GM21360 (cell line): ENCODE results near the gene STK25.
"Not testable (repeated sequence)": the region's sequence is repeated elsewhere in the genome, so short reads cannot be mapped to it uniquely, and the experiment has no call there.

Source experiments
- ATAC-seq: cut with Tn5 transposase; IDR thresholded peaks from one replicate; pipeline ENCODE4 v1.9.1; 2021; ENCODE audit warnings: mild to moderate bottlenecking, moderate library complexity; ENCODE audit not compliant: unreplicated experiment

The STK25 gene

GRCh38 chr2:241469746-241470145 lies 38.6 kb downstream of the STK25 start:
- ATAC-seq, result no peak

DNA sequence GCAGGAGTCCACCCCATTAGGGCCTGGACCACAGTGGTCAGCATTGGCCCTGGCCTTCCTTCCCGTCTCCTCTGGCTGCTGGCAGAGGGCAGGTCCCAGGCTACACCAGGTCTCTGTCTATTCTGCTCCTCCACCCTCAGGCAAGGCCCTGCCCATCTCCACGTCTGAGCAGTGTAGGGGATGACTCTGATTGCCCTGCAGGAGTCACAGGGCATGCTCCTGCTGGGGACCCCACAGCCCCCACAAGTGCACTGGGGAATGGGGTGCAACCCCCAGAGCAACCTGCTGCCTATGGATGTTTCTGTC lies 40.0 kb downstream of the STK25 start:
- no peak for ATAC-seq

DNA sequence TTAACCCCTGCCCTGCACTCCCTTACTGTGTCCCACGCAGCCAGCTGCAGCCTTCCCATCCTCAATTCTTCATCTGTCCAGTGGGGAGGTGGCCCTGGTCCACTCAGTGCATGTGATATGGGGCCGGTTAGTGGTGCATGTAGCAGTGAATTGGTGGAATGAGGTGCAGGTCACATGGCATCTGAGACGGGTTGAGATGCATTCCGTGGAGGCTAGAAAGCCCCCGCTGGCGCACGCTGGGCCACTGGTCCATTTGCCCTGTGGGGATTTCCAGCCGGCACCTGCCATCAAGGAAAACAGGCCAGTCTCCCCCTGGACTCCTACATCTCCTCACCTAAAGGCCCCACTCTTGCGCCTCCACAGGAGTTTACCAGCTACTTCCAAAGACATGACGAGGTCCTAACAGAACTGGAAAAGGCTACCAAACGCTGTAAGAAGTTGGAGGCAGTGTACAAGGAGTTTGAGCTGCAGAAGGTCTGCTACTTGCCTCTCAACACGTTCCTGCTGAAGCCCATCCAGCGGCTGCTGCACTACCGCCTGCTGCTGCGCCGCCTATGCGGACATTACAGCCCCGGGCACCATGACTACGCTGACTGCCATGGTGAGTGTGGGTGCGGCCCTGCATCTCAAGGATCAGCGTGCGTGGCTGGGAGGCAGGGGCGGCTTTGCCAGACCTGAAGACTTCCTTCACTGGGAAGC lies 40.5 kb downstream of the STK25 start:
- ATAC-seq, result no peak

- ATAC-seq, result no peak
Observed at GRCh38 chr2:241466230-241466629, 42.2 kb downstream of the STK25 start.

DNA sequence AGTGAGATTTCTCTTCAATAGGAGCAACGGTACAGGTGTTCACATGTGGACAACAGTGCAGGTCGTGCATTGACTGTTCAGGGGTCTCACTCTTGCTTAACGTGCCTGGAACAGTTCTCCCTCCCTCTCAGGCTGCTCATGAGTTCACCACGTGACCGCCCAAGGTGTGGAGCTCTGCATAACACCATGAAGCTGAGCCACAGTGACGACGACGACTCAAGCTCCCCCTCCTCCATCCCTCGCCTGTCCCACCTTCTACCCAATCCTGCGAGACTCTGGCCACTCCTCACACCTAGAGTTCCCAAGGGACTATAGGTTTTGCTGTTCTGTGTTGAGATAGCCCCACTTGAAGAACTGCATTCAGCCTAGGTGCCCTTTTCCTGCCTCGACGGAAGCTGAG lies 42.8 kb downstream of the STK25 start:
- ATAC-seq, result no peak

DNA sequence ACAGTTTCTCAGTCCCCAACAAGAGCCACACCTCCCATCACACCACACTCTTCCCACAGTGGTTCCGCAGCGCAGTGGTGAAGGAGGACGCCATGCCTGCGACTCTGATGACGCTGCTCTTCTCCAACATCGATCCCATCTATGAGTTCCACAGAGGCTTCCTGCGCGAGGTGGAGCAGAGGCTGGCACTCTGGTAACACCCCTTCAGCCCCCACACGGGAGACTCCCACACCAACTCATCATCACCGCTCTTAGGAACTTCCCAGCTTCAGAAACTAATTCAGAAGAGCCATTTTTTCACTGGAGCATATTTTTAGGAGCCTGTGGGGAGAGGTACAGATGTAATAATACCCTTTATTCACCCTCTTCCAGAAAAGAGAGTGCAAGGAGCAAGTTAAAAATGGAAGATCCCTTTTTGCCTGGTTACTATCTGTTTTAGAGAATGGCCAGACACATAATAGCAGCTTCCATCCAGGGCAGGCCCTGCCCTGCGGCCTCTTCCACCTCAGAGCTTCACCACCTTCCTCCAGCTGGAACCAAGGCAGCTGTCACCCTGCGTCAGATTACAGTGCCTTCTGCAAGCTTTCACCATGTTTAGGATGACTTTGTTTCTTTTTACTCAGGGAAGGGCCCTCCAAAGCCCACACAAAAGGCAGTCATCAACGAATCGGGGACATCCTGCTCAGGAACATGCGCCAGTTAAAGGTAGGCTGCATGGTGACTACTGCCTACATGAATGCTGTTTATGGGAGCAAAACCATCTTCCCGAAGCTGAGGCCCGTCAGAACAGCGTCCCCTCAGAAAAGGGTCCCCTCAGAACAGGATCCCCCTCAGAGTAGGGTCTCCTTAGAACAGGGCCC lies 44.9 kb downstream of the STK25 start:
- ATAC-seq, result no peak

- ATAC-seq, result no peak
Observed at GRCh38 chr2:241461693-241462677, 46.4 kb downstream of the STK25 start.

- no peak for ATAC-seq
Observed at GRCh38 chr2:241460631-241461030, 47.8 kb downstream of the STK25 start.

- ATAC-seq, result no peak
Observed at GRCh38 chr2:241459520-241459919, 48.9 kb downstream of the STK25 start.

DNA sequence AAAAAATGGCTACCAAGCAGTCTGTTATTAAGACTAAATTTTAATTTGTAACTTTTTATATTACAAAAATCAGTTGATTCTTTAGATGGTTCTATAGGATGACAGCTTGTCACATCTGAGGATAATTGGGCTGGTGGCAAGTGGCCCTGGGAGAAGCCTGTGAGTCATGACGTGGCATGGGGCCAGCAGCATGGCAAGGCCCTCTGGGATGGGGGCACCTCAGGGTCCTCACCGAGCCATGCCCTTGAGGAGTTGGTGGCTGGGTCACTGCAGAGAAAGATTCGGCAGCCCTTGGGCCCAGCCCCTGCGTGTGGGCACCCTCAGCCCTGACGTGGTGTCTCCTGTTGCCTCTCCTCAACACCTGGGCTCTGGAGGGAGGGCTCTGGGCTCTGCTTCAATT lies 49.7 kb downstream of the STK25 start:
- ATAC-seq, result no peak

DNA sequence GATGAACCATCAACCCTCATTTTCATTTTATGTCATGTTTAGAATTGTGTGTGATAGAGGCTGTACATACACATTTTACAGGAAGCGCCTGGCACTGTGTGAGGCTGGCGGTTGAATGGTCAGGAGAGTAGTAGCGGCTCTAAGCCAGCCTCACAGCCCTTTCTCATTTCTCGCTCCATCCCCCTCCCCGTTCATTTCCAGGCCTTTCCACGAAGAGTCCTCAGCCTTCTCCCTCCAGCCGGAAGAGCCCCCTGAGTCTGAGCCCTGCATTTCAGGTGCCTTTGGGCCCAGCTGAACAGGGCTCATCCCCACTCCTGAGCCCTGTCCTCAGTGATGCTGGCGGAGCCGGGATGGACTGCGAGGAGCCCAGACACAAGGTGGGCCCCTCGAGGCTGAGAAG lies 51.8 kb downstream of the STK25 start:
- no peak for ATAC-seq

DNA sequence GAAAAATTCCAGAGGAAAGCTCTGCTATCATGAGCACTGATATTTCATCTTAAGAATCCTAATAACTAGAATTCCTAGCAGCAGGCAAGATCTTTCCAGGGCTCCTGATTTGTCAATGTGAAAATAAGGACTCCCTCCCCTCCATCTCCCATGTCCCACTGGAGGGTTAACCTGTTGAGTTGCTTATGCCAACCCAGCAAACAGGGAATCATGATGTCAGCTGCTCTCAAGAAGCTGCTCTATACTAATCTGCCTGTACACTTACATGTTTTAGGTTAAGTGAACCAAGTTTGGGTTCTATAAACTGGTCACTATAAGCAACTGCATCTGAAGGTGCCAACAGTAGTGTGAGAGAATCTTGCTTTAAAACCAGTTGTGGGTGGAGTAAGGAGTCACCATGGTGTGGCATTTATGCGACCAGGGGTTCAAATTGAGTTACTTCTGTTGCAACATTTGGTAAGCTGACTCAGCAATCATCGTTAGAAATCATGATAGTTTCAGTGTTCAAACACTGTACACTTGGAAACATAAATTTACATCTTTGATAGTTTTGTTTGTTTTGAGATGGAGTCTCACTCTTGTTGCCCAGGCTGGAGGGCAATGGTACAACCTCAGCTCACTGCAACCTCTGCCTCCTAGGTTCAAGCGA lies 53.4 kb downstream of the STK25 start:
- ATAC-seq, result no peak

DNA sequence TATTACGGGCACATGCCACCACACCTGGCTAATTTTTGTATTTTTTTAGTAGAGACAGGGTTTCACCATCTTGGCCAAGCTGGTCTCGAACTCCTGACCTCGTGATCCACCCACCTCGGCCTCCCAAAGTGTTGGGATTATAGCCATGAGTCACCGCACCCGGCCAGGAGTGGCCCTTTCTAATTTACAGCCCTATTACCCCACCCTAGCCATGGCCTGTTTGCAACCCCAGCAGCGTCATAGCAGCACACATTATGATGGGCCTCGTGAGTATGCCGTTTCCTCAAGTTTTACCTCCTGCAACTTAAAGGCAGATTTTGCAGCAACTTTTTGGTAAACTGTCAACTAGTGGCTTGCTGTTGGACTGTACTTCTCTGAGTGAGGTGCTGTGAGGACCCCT lies 54.5 kb downstream of the STK25 start:
- not testable (repeated sequence) for ATAC-seq

DNA sequence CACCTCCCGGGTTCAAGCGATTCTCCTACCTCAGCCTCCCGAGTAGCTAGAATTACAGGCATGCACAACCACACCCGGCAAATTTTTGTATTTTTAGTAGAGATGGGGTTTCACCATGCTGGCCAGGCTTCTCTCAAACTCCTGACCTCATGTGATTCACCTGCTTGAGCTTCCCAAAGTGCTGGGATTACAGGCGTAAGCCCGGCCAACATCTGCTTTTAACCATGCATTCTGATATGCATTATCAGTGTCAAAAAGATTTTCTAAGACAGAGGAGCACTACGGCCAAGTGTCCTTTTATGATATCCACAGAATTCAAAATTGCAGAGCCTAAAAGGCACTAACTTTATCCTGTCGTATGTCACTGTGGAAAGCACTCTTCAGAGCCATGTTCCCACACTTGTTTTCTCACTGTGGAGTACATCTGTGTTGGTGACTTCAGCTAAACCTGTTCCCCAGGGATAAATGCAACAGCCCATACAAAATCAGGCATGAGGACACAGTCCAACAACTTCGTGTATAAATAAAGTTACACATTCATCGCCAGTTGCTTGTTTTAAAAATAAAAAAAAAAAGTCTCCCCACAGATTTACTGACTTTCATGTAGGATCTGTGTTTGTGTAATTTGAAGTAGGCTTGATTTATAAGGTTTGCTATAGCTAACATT lies 56.4 kb downstream of the STK25 start:
- no peak for ATAC-seq

GRCh38 chr2:241450092-241450491 lies 58.3 kb downstream of the STK25 start:
- ATAC-seq, result not testable (repeated sequence)

- no peak for ATAC-seq
Observed at GRCh38 chr2:241445426-241445825, 63.0 kb downstream of the STK25 start.

DNA sequence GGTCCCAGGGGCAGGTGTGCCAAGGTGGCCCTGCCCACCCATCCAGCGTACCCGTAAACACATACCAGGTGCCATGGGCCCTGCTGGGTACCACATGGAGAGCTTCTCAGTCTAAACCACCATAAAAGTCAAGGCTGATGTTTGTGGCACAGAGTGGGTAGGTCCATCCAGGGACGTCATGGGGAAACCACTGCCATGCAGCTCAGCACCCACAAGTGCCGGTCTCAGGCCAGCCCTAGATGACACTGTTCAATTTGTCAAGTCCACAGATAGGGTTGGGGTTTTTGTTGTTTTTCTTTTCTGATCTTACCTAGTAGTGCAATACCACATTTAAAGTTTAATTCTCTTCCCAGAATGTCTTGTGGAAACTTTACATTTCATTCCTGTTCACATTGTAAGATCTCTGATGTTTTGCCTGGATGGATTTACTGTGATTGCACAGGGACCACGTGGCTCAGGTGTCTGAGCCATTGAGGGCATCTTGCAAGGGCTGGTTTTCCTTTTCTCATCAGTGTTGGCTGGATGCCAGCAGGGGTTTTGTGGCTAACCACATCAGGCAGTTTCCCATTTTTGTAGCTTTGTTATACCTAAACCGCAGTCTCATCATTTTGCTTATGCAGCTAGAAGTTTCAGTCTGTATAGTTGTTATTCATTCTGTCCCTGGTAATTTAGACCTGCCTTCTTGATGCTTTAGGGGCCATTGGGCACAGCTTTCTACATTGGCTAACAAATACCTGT lies 64.7 kb downstream of the STK25 start:
- no peak for ATAC-seq
